K562 (cell line): ENCODE data around the gene LRRC27. TPM values are rescaled to one million over a fixed set of nuclear protein-coding genes. Genes with fewer than 3 reads are reported as not detected.

Experiments used
- DACH1 ChIP-seq: fragments of 450-650 bp; IDR thresholded peaks from 2 replicates; pipeline ENCODE4 v1.6.1; 2018; ENCODE audit not compliant: partially characterized antibody
- EP300 ChIP-seq: IDR thresholded peaks from 2 replicates; pipeline ENCODE4 v1.6.1; 2012; ENCODE audit warnings: low read length, improper control_type of control experiment
- FOSL1 ChIP-seq: fragments of 200-800 bp; sonication (Bioruptor generic); conservative IDR thresholded peaks from 2 replicates; pipeline ENCODE4 v1.6.1; 2016; ENCODE audit warnings: missing genetic modification characterization, missing compliant biosample characterization
- FOXK2 ChIP-seq, 2 experiments: fragments of 450-650 bp; IDR thresholded peaks in 1 of 2; conservative IDR thresholded peaks in 1 of 2; 2 replicates each; pipeline ENCODE4 v1.6.1; 2016; ENCODE audit warnings: low read depth in 2 of 2, mild to moderate bottlenecking in 1 of 2
- JUN ChIP-seq, 2 experiments: sonication (generic) in 1 of 2; formaldehyde crosslinking in 1 of 2; IDR thresholded peaks; 2 replicates each; pipeline versions ENCODE4 v1.6.1 to v1.8.0; 2012 to 2022; ENCODE audit warnings: borderline replicate concordance in 2 of 2, mild to moderate bottlenecking in 2 of 2, improper control_type of control experiment in 1 of 2, low read depth in 1 of 2, low read length in 1 of 2, missing genetic modification reagents in 1 of 2
- KAT7 ChIP-seq: sonication (generic); formaldehyde crosslinking; IDR thresholded peaks from 2 replicates; pipeline ENCODE4 v1.8.0; 2022; ENCODE audit warnings: missing genetic modification reagents, mild to moderate bottlenecking, borderline replicate concordance
- L3MBTL2 ChIP-seq: fragments of 450-650 bp; IDR thresholded peaks from 2 replicates; pipeline ENCODE4 v1.6.1; 2016; ENCODE audit warnings: mild to moderate bottlenecking, moderate library complexity
- MAFF ChIP-seq: IDR thresholded peaks from 2 replicates; pipeline ENCODE4 v1.6.1; 2012; ENCODE audit warnings: low read length, improper control_type of control experiment
- MYC ChIP-seq, 2 experiments: fragments of 250-450 bp in 1 of 2; sonication (Bioruptor Pico) in 1 of 2; IDR thresholded peaks; 2 replicates each; pipeline versions ENCODE4 v1.5.1 to v1.6.1; 2012 to 2021; ENCODE audit warnings: low read depth in 2 of 2, borderline replicate concordance in 1 of 2, improper control_type of control experiment in 1 of 2, low read length in 1 of 2, mild to moderate bottlenecking in 1 of 2, moderate library complexity in 1 of 2
- NFIC ChIP-seq: fragments of 450-650 bp; IDR thresholded peaks from 2 replicates; pipeline ENCODE4 v1.6.1; 2017; ENCODE audit warnings: mild to moderate bottlenecking, inconsistent platforms
- PRMT5 ChIP-seq: sonication (generic); formaldehyde crosslinking; IDR thresholded peaks from 2 replicates; pipeline ENCODE4 v1.5.0; 2020; ENCODE audit warnings: missing genetic modification reagents
- RBM25 ChIP-seq: fragments of 200-400 bp; formaldehyde crosslinking; IDR thresholded peaks from 2 replicates; pipeline ENCODE4 v1.6.1; 2018; ENCODE audit warnings: low read length, low read depth, moderate library complexity; ENCODE audit not compliant: severe bottlenecking
- SIN3A ChIP-seq, 2 experiments: fragments of 150-350 bp in 1 of 2; IDR thresholded peaks; 2 replicates each; pipeline ENCODE4 v1.6.1; 2011 to 2016; ENCODE audit warnings: borderline replicate concordance in 2 of 2, low read depth in 2 of 2, low read length in 2 of 2, mild to moderate bottlenecking in 2 of 2, moderate library complexity in 2 of 2; ENCODE audit not compliant: control insufficient read depth in 1 of 2
- SMARCC2 ChIP-seq: fragments of 450-650 bp; IDR thresholded peaks from 2 replicates; pipeline ENCODE4 v1.6.1; 2017; ENCODE audit warnings: antibody characterized with exemption, moderate library complexity, mild to moderate bottlenecking, low read depth
- SUPT5H ChIP-seq: fragments of 450-650 bp; IDR thresholded peaks from 2 replicates; pipeline ENCODE4 v1.6.1; 2016
- TAF9B ChIP-seq: fragments of 450-650 bp; IDR thresholded peaks from 2 replicates; pipeline ENCODE4 v1.6.1; 2018; ENCODE audit warnings: mild to moderate bottlenecking; ENCODE audit not compliant: partially characterized antibody
- TARDBP ChIP-seq: fragments of 450-650 bp; IDR thresholded peaks from 2 replicates; pipeline ENCODE4 v1.6.1; 2016
- TCF3 ChIP-seq: sonication (generic); formaldehyde crosslinking; IDR thresholded peaks from 2 replicates; pipeline ENCODE4 v1.4.0; 2020; ENCODE audit warnings: mild to moderate bottlenecking, missing genetic modification reagents
- ZBTB7A ChIP-seq: IDR thresholded peaks from 2 replicates; pipeline ENCODE4 v1.6.1; 2011; ENCODE audit warnings: low read depth, mild to moderate bottlenecking, low read length, moderate library complexity, borderline replicate concordance; ENCODE audit not compliant: control insufficient read depth
- ZBTB8A ChIP-seq: fragments of 450-650 bp; IDR thresholded peaks from 2 replicates; pipeline ENCODE4 v1.6.1; 2018; ENCODE audit warnings: mild to moderate bottlenecking, moderate library complexity; ENCODE audit not compliant: partially characterized antibody
- ZFPM2 ChIP-seq: fragments of 250-450 bp; sonication (Bioruptor Pico); IDR thresholded peaks from 2 replicates; pipeline ENCODE4 v1.5.1; 2022; ENCODE audit warnings: mild to moderate bottlenecking
- ZNF584 ChIP-seq: fragments of 200-800 bp; sonication (Bioruptor generic); IDR thresholded peaks from 2 replicates; pipeline ENCODE4 v1.6.1; 2016; ENCODE audit warnings: low read depth, mild to moderate bottlenecking, missing genetic modification characterization, missing compliant biosample characterization
- polyA plus RNA-seq, 8 experiments: library from polyadenylated mRNA; depleted of rRNA in 4 of 8; stranded (reverse) in 5 of 8; unstranded in 3 of 8; fragments of >200 nt; fragmentation: Nextera tagmentation in 2 of 8; fragmentation: Illumina TruSeq in 1 of 8; extraction: Ambion mirVana in 2 of 8; extraction: Trizol in 1 of 8; gene quantifications; 2 replicates each; pipeline versions ENCODE4 v1.2.1 to v1.2.3, GENCODE V29; 2011 to 2014; ENCODE audit warnings: inconsistent platforms in 1 of 8, missing spikeins in 1 of 8
- total RNA-seq, 7 experiments: library from RNA; depleted of rRNA in 6 of 7; stranded (reverse); fragments of >200 nt in 6 of 7; fragmentation: Illumina TruSeq in 2 of 7; extraction: Trizol in 2 of 7; gene quantifications; 2 replicates each; pipeline versions ENCODE4 v1.2.1 to v1.2.3, GENCODE V29; 2011 to 2021; ENCODE audit warnings: low replicate concordance in 1 of 7
- TF ChIP-seq, protein P1 (sequence below): fragments of 200-800 bp; sonication (Bioruptor generic); IDR thresholded peaks from 2 replicates; pipeline ENCODE4 v1.6.1; 2017; ENCODE audit warnings: missing genetic modification characterization, missing compliant biosample characterization
- TF ChIP-seq, protein P2 (sequence below): sonication (generic); formaldehyde crosslinking; IDR thresholded peaks from 2 replicates; pipeline ENCODE4 v1.8.0; 2022; ENCODE audit warnings: missing genetic modification reagents, mild to moderate bottlenecking, borderline replicate concordance

LRRC27 gene
- total and polyA plus RNA-seq, 9 of the 15 experiments (the other 6 are each of a cell fraction or from before 2014, with no cell fraction given): 0.10 to 2.7 (median 1.4) TPM

DNA sequence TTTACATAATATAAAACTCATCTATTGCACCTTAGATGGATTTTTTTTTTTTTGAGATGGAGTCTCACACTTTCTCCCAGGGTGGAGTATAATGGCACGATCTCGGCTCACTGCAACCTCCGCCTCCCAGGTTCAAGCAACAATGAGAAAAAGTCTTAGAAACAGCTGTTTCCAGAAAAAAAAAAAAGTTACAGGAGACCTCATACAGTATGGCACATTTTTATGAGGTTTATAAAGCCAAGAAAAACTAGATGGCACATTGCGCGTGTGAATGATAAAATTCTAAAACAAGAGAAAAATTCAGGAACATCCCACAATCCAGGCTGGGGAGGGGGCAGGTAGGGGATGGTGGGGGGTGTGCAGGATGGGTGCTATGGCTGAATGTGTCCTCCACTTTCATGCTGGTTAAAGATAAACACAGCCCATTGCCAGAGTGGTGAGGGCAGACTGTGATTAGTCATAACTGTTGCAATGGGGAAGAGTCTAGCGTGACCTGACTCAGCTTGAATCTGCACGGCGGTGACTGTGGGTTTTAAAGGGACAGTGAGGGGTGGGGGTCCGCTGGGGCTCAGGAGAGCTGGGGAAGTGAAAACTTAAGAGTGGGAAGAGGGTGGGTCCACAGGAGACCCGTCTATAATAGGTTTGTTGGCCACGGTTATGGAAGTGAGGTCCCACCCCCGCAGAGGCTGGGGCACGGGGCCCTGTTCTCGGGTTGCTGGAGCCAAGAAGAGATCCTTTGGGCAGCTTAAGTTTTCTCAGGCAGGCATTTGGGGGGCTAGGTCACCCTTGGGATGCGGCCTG is 11.9 kb upstream of the LRRC27 start (continued):
- TF ChIP-seq ZBTB7A (peak; percentile 81; the same call in 1 of the 2 replicates), FOXK2 (conservative IDR thresholded peaks at IDR 0.05 in 1 of 2, IDR thresholded peaks at IDR 0.05 in 1 of 2; ENCODE audit: low read depth in 2 of 2) (peak; percentile 77 to 78), DACH1 (peak; percentile 73), SIN3A (IDR thresholded peaks at IDR 0.05; ENCODE audit: borderline replicate concordance in 2 of 2, control insufficient read depth in 1 of 2, low read depth in 2 of 2, low read length in 2 of 2) (0 out of 4 replicates have a peak, but pooled peaks of 1 of the 2 experiments have one; percentile 8), MAFF (peak; percentile 81), NFIC (peak; percentile 40; the same call in 1 of the 2 replicates), FOSL1 (peak; percentile 92), TCF3 (peak; percentile 47; the same call in 1 of the 2 replicates), EP300 (peak; percentile 74), TAF9B (peak; percentile 46), KAT7 (no peak), ZFPM2 (CRISPR knock-in tag) (no peak), ZNF584 (CRISPR knock-in tag) (0 out of 2 replicates have a peak, but pooled peaks have one; percentile 50), L3MBTL2 (0 out of 2 replicates have a peak, but pooled peaks have one; percentile 22), RBM25 (no peak), PRMT5 (CRISPR knock-in tag) (no peak), MYC (IDR thresholded peaks at IDR 0.05; ENCODE audit: low read depth, low read length) (peak; percentile 41; the same call in 1 of the 2 replicates), MYC (CRISPR knock-in tag; IDR thresholded peaks at IDR 0.05; ENCODE audit: borderline replicate concordance, low read depth) (no peak), SMARCC2 (peak; percentile 36; the same call in 1 of the 2 replicates), SUPT5H (no peak), JUN (IDR thresholded peaks at IDR 0.05; ENCODE audit: borderline replicate concordance, low read depth, low read length) (peak; percentile 81), JUN (CRISPR knock-in tag; IDR thresholded peaks at IDR 0.05; ENCODE audit: borderline replicate concordance) (no peak), ZBTB8A (no peak), TARDBP (no peak)
- TF ChIP-seq, protein P1, sequence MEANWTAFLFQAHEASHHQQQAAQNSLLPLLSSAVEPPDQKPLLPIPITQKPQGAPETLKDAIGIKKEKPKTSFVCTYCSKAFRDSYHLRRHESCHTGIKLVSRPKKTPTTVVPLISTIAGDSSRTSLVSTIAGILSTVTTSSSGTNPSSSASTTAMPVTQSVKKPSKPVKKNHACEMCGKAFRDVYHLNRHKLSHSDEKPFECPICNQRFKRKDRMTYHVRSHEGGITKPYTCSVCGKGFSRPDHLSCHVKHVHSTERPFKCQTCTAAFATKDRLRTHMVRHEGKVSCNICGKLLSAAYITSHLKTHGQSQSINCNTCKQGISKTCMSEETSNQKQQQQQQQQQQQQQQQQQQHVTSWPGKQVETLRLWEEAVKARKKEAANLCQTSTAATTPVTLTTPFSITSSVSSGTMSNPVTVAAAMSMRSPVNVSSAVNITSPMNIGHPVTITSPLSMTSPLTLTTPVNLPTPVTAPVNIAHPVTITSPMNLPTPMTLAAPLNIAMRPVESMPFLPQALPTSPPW (CRISPR knock-in tag): peak; percentile 57
- TF ChIP-seq, protein P2, sequence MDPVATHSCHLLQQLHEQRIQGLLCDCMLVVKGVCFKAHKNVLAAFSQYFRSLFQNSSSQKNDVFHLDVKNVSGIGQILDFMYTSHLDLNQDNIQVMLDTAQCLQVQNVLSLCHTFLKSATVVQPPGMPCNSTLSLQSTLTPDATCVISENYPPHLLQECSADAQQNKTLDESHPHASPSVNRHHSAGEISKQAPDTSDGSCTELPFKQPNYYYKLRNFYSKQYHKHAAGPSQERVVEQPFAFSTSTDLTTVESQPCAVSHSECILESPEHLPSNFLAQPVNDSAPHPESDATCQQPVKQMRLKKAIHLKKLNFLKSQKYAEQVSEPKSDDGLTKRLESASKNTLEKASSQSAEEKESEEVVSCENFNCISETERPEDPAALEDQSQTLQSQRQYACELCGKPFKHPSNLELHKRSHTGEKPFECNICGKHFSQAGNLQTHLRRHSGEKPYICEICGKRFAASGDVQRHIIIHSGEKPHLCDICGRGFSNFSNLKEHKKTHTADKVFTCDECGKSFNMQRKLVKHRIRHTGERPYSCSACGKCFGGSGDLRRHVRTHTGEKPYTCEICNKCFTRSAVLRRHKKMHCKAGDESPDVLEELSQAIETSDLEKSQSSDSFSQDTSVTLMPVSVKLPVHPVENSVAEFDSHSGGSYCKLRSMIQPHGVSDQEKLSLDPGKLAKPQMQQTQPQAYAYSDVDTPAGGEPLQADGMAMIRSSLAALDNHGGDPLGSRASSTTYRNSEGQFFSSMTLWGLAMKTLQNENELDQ (CRISPR knock-in tag): no peak
